Ishikawa (cell line): ENCODE results near the gene FIZ1.

ENCODE experiments used
- EGR1 ChIP-seq: IDR thresholded peaks from 2 replicates; pipeline ENCODE4 v1.6.1; 2012
- MAX ChIP-seq: IDR thresholded peaks from 2 replicates; pipeline ENCODE4 v1.6.1; 2012
- RAD21 ChIP-seq: IDR thresholded peaks from 2 replicates; pipeline ENCODE4 v1.6.1; 2012; ENCODE audit warnings: low read depth
- REST ChIP-seq: IDR thresholded peaks from 2 replicates; pipeline ENCODE4 v1.6.1; 2012; ENCODE audit warnings: low read depth, mild to moderate bottlenecking
- TAF1 ChIP-seq: IDR thresholded peaks from 2 replicates; pipeline ENCODE4 v1.6.1; 2012; ENCODE audit warnings: low read depth, mild to moderate bottlenecking

- no peak for TF ChIP-seq REST
- TF ChIP-seq MAX = peak; percentile 70
- peak; percentile 38; the same call in 1 of the 2 replicates for TF ChIP-seq EGR1
- TF ChIP-seq RAD21 = no peak
- TF ChIP-seq TAF1 = 0 out of 2 replicates have a peak, but pooled peaks have one; percentile 28
Measured at GRCh38 chr19:55644842-55645511, 45.7 kb upstream of the FIZ1 start.
